ENCODE results near the gene SDCBP2. TPM values are rescaled to one million over a fixed set of nuclear protein-coding genes. Genes with fewer than 3 reads are reported as not detected.

Gene SDCBP2
- total RNA-seq, 2 donors from 2014 or later, result 1.8 to 14.3 TPM

DNA sequence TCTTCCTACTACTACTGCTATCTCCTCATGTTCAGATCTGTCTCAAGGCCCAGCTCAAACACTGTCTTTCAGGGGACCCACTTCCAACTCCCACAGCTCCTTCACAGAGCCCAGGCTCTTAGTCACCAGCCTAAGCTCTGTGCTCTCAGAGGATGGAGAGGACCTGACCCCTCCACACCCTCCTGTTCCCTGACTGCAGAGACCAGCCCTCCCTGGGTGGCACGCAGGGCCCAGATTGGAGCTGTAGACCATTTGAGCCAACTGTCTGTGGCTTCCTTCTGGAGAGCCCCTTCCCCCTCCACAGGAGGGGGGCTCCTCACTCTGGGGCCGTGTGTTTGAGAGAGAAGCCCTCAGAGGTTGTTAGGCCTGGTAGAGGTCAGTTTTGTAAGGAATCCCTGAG, 53.0 kb downstream of the SDCBP2 start:
- no peak for ATAC-seq (replicated peaks)
- Mint-ChIP-seq H3K4me1 (no peaks in the 10 kb centered on the region), H3K27ac (peak overlapping the region; percentile 18), H3K9me3 (no peaks in the 10 kb centered on the region), H3K36me3 (ENCODE audit: low read depth) (no peaks in the 10 kb centered on the region), H3K27me3 (no peaks in the 10 kb centered on the region), H3K4me3 (no peak overlapping the region)

DNA sequence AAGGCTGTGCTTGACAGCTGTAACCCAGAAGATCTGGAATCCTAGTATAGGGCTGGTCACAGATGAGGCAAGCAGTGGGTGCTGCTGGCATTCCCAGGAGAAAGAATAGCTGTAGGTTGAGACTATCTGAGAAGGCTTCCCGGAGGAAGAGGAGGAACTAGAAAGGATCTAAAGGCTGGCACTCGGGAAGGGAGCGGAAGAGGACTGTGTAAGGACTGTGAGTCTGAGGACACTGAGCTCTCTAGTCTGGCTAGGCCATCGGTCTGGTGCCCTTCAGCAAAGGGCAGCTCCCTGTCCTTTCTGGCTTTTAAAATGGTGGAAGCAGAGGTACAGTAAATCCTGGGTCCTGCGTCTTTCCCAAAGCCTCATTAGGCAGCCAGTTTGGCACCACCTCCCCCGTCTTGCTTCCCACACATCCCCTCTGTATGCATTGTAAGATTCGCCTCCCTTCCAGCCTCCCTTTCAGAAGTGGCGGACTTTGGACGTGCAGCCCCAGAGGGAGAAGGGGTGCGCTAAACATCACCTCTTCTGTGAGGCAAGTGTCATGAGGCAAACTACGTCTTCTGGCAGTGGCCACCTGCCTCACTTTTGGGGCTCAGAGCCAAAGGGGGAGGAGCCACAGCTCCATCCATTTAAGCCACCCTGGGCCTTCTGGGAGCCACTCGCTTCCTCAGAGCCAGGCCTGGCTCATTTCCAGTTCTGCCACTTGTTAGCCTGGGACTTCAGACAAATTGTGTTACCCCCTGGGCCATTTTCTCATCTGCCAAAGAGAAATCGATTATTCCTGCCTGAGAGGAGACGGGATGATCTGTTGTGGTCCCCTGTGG, 54.2 kb downstream of the SDCBP2 start:
- Mint-ChIP-seq H3K27me3 (no peaks in the 10 kb centered on the region), H3K4me3 (no peak overlapping the region)
- ATAC-seq (replicated peaks), result no peak

DNA sequence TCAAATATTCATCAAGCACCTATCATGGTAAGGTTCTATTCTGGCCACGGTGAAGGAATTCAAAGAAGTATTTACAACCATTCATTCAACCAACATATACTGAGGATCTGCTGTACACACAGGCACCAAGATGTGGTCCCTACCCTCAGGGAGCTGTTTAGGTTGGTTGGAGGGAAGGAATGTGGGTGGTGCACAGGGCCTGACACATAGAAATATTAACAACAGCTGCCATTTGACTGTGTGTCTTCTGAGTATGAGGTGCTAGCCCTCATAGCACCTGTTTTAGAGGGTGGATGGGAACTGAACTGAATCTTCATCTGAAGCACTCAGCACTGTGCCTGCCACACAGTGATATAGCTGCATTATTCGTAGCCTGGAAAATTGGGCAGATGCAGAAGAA, 55.6 kb downstream of the SDCBP2 start:
- no peak overlapping the region for H3K27ac Mint-ChIP-seq
- H3K4me3 Mint-ChIP-seq, result no peak overlapping the region
- no peak for ATAC-seq (replicated peaks)
- H3K27me3 Mint-ChIP-seq, result no peaks in the 10 kb centered on the region
- H3K36me3 Mint-ChIP-seq (ENCODE audit: low read depth), result no peaks in the 10 kb centered on the region
- no peaks in the 10 kb centered on the region for H3K9me3 Mint-ChIP-seq
- H3K4me1 Mint-ChIP-seq, result peaks cover 5% of the 10 kb centered on the region

More for the DNA sequence above, 54.2 kb downstream of the SDCBP2 start:
- Mint-ChIP-seq H3K4me1 (no peaks in the 10 kb centered on the region), H3K27ac (no peak overlapping the region), H3K9me3 (no peaks in the 10 kb centered on the region), H3K36me3 (ENCODE audit: low read depth) (no peaks in the 10 kb centered on the region)

DNA sequence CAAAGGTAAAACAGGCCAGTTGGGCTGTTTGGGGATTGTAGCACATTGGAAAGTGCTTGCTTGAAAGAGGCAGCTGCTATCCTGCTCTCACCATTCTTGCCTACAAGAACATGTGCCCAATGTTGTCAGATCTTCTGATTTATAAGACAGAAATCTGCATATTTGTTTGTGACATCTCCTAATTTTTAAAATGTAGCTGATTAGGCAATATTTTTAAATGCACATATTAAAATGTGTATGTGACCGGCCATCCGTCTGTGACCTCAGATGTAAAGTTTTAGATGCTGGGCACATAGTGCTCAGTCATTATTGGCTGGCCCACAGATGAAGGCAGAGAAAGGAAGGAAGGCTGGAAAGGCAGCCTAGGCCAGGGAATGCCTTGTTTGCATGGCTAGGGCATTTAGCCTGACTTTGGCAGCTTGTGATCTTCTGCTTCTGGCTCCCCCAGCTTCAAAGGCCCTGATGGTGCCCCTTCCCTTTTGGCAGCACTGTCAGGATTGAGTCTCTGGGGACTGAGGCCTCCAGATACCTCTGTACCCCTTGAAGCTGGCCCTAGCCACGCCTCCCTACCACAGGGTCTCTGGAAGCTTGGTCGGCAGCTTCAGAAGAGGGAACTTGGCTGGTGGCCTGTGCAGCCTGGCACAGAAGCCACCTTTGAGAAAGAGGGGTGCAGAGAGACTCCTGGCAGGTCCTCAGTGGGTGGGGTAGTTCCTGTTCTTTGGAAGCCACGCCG, 56.4 kb downstream of the SDCBP2 start:
- Mint-ChIP-seq H3K4me1 (peaks cover 7% of the 10 kb centered on the region), H3K27ac (no peak overlapping the region), H3K9me3 (no peaks in the 10 kb centered on the region), H3K27me3 (no peaks in the 10 kb centered on the region), H3K4me3 (no peak overlapping the region), H3K36me3 (ENCODE audit: low read depth) (no peaks in the 10 kb centered on the region)
- no peak for ATAC-seq (replicated peaks)

DNA sequence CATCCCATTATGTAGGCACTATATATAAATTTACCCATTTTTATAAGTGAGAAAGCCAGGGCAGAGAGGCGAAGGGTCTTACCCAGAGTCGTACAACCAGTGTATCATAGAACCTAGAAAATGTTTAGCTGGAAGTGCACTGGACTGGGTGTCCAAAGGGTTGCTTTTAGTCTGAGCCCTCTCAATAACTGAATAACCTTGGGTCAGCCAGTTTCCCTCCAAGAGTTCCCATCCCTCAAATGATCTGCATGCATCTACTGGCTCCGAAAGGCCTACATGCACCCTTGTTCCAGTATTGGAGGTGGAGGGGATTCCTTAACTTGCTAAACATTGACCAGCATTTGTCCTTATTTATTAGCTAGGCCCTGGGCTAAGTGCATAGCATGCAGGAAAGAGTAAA, 59.1 kb downstream of the SDCBP2 start:
- no peak overlapping the region for H3K4me3 Mint-ChIP-seq
- no peak for ATAC-seq (replicated peaks)
- H3K4me1 Mint-ChIP-seq, result peaks cover 19% of the 10 kb centered on the region
- H3K9me3 Mint-ChIP-seq, result no peaks in the 10 kb centered on the region
- no peaks in the 10 kb centered on the region for H3K36me3 Mint-ChIP-seq (ENCODE audit: low read depth)
- H3K27ac Mint-ChIP-seq, result no peak overlapping the region
- H3K27me3 Mint-ChIP-seq, result no peaks in the 10 kb centered on the region

DNA sequence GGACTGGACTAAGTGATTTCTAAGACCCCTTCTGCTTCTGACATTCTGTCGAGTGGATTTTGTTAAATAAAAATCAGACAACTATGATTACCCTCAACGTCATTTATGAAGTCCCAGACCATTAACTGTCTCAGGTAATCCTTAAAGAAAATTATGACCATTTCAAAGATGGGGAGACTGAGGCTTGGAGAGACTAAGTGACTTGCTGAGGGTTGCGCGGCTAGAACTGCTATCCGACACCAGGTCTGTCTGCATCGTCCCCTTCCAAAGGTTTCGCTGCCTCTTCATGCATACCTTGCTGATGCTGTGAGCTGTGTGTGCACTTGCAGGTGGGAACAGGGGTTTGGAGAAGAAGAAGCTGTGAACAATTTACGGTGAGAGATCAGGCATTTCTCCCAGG, 59.7 kb downstream of the SDCBP2 start:
- H3K9me3 Mint-ChIP-seq, result no peaks in the 10 kb centered on the region
- no peak overlapping the region for H3K27ac Mint-ChIP-seq
- ATAC-seq (replicated peaks), result no peak

DNA sequence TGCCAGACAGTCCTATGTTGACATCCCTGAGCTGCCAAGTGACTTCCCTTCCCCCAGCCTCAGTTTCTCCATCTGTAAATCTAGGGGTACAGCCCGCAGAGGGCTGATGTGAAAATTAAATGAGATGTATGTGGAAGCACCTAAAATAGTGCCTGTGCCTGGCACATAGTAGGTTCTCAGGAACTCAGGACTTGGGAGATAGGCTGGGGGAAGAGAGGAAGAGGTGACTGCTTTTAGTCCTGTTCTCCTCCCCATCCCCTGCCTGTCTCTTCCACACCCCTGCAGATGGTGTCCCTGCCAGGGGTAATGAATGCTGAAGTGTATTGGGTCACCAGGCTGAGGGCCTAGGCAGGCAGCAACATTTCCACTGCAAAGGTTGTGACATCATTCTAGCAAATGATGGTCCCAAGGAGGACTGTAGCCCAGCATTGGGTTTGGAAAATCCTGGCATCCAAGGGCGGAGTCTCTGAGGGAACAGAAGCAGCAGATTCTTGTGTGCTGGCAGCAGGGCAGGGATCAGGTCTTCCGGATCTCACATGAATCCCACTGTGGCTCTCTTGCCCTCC, 61.0 kb downstream of the SDCBP2 start:
- Mint-ChIP-seq H3K27ac (no peak overlapping the region), H3K4me1 (peaks cover 20% of the 10 kb centered on the region), H3K9me3 (no peaks in the 10 kb centered on the region), H3K4me3 (peak overlapping the region; percentile 60), H3K36me3 (ENCODE audit: low read depth) (no peaks in the 10 kb centered on the region), H3K27me3 (no peaks in the 10 kb centered on the region)
- ATAC-seq (replicated peaks), result no peak

More for the DNA sequence above, 59.7 kb downstream of the SDCBP2 start:
- H3K4me1 Mint-ChIP-seq, result peaks cover 20% of the 10 kb centered on the region
- H3K27me3 Mint-ChIP-seq, result no peaks in the 10 kb centered on the region
- no peaks in the 10 kb centered on the region for H3K36me3 Mint-ChIP-seq (ENCODE audit: low read depth)
- no peak overlapping the region for H3K4me3 Mint-ChIP-seq

DNA sequence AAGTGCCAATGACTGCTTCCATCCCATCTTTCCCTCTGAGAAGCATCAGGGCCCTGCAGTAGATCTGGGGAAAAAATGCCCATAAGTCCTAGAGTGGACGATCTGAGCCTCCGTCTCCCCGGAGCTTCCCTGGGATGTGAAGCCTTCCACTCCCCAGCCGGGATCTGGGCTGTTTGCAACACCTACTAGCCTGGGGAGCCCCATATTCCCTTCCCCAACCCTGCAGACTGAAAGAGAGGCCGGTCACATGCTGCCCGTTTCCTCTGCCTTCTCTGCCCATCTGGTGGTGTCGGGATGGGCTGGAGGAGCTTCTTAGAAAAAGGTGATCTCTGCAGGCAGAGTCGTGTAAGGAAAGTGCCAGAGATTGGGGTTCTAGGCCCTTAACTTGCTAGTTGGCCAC, 61.8 kb downstream of the SDCBP2 start:
- no peak overlapping the region for H3K27ac Mint-ChIP-seq

DNA sequence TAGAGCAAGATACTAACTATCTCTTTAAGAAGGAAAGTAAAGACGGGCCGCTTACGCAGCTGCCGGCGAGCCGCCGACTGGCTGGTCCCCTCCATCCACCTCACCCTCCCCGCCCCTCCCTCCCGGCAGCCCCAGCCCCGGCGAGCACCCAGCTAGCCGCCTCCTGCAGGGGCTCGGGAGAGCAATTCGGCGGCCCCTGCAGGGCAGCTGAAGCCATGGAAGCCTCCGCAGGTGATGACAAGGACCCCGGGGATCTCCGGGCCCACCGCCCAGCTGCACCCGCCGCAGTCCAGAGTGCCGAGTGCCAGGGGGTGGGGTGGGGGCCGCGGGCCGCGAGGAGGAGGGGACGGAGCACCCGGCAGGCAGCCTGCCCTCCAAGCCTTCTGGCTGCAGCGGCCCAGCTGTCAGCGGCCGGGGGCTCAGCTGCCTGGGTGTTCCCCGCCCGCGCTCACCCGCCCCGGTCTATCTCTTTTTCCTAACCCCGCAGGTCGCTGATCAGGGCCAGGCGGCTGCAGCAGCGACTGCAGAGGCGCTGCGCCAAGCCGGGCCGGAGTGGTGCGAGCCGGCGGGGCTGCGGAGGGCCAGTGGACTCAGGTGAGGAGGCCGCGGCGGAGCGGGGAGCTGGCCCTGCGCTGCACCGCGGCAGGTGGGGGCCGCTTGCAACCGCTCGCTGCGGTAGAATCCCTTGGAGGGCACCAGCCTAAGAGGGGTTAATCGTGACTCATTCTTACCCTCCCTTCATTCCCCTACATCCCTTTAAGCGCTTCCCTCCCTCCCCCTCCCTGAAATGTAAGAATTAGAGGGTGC, 62.6 kb downstream of the SDCBP2 start, which contains the start of gene SNPH:
SNPH (plus strand) TSS at position 128 of the 807 bp plus-strand sequence. CDS start 29,946 bp downstream, outside the sequence.
- Mint-ChIP-seq H3K4me1 (peaks cover 20% of the 10 kb centered on the region), H3K4me3 (peak within 1 kb of the TSS; percentile 85), H3K27ac (peak within 1 kb of the TSS; percentile 13), H3K36me3 (ENCODE audit: low read depth) (no peaks in the 10 kb centered on the region), H3K27me3 (no peaks in the 10 kb centered on the region), H3K9me3 (no peaks in the 10 kb centered on the region)
- ATAC-seq (replicated peaks), result peak; percentile 94

More for the DNA sequence above, 61.8 kb downstream of the SDCBP2 start:
- Mint-ChIP-seq H3K4me1 (peaks cover 20% of the 10 kb centered on the region), H3K36me3 (ENCODE audit: low read depth) (no peaks in the 10 kb centered on the region), H3K27me3 (no peaks in the 10 kb centered on the region), H3K4me3 (peak overlapping the region; percentile 60), H3K9me3 (no peaks in the 10 kb centered on the region)
- no peak for ATAC-seq (replicated peaks)

DNA sequence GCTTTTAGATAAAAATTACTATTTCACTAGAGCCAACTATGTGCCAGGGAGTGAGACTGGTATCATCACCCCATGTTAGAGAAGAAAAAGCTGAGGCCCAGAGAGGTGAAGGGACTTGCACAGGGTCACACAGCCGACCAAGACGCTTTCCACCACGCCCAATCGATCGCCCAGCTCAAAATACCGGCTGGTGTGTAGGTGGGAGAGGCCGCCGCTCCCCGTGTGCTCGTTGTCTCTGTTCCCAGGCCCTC, 63.1 kb downstream of the SDCBP2 start:
- Mint-ChIP-seq H3K4me3 (peak overlapping the region; percentile 85), H3K27ac (peak overlapping the region; percentile 13), H3K9me3 (no peaks in the 10 kb centered on the region), H3K27me3 (peaks cover 2% of the 10 kb centered on the region), H3K4me1 (peaks cover 20% of the 10 kb centered on the region), H3K36me3 (ENCODE audit: low read depth) (no peaks in the 10 kb centered on the region)
- no peak for ATAC-seq (replicated peaks)

DNA sequence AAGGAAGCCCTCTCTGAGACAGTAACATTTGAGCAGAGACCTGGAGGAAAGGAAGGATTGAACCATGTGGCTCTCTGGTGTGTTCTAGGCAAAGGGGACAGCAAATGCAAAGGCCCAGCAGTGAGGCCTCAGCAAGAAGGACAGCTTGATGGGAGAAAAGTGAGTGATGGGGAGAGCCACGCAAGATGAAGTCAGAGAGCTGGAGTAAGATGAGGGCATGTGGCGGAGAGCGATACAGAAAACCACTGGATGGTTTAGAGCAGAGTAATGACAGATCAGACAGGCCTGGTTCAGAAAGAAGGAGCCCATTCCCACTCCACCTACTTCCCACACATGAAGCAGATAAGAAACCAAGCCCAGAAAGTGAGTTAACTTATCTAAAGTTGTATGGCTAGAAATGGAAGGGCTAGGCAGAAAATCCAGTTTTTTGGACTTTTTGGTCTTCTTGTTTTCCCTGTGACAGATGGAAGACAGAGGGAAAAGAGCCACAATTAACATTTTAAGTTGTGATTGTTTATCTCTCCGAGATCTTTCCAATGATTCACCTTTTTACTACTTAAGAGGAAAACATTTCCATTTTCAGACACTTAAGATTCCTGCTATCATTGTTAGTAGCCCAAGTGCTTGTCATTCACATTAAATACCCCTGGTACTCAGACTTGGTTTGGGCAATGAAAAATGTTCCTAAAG, 63.6 kb downstream of the SDCBP2 start:
- H3K4me1 Mint-ChIP-seq, result peaks cover 20% of the 10 kb centered on the region

DNA sequence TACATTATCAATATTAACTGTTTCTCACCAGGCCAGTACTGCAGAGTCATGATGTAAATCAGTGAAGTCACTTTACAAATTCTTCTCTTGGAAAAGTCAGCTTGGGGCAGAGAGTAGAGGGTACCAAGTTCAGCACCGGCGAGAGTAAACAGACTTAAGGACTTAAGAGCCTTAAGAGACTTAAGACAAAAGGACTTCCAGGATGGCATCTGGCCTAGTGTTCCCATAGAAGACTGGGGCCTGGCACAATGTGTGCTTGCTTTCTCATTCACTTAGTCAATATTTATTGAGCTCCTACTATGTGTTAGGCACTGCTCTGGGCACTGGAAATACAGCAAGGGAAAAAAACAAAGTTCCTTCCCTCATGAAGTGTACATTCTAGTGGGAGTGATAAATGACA, 64.2 kb downstream of the SDCBP2 start:
- Mint-ChIP-seq H3K4me3 (peak overlapping the region; percentile 85), H3K27me3 (peaks cover 3% of the 10 kb centered on the region), H3K27ac (peak overlapping the region; percentile 13), H3K9me3 (no peaks in the 10 kb centered on the region), H3K4me1 (peaks cover 20% of the 10 kb centered on the region), H3K36me3 (ENCODE audit: low read depth) (no peaks in the 10 kb centered on the region)
- no peak for ATAC-seq (replicated peaks)

More for the DNA sequence above, 63.6 kb downstream of the SDCBP2 start:
- peaks cover 3% of the 10 kb centered on the region for H3K27me3 Mint-ChIP-seq
- no peak for ATAC-seq (replicated peaks)
- H3K9me3 Mint-ChIP-seq, result no peaks in the 10 kb centered on the region
- no peaks in the 10 kb centered on the region for H3K36me3 Mint-ChIP-seq (ENCODE audit: low read depth)
- H3K4me3 Mint-ChIP-seq, result peak overlapping the region; percentile 85
- H3K27ac Mint-ChIP-seq, result peak overlapping the region; percentile 13

DNA sequence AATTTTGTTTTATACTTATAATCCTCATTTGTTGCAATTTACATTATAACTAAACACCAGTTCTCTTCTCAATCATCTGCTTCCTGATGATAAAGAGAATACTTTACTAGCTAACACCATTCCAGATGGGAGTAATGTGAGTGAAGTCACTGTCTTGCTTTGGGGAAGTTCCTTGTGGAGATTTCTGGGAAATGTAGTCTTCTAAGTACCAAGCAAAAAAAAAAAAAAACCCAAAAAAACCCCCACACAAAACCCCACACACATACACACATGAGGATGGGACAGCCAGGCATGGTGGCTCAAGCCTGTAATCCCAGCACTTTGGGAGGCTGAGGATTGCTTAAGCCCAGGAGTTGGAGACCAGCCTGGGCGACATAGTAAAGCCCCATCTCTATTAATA, 65.1 kb downstream of the SDCBP2 start:
- no peak overlapping the region for H3K4me3 Mint-ChIP-seq
- H3K9me3 Mint-ChIP-seq, result no peaks in the 10 kb centered on the region
- no peak overlapping the region for H3K27ac Mint-ChIP-seq
- H3K4me1 Mint-ChIP-seq, result peaks cover 19% of the 10 kb centered on the region
- peaks cover 3% of the 10 kb centered on the region for H3K27me3 Mint-ChIP-seq
- no peaks in the 10 kb centered on the region for H3K36me3 Mint-ChIP-seq (ENCODE audit: low read depth)
- ATAC-seq (replicated peaks), result no peak

All from activated T-helper 17 cell treated with anti-CD3 and anti-CD28 coated beads, Interleukin-2, amount 50 U/mL, for 72 hours (primary cell).